HepG2 (cell line): ENCODE data around the gene PUS3. TPM values are rescaled to one million over a fixed set of nuclear protein-coding genes. Genes with fewer than 3 reads are reported as not detected.

Experiments
- ATAC-seq: fragments of 200-7000 bp; cut with Tn5 transposase; 3 replicates; pipeline ENCODE4 v1.9.1; 2020; ENCODE audit warnings: mild to moderate bottlenecking, moderate library complexity
- BruUV-seq: library from RNA; stranded (reverse); fragments of 400-500 nt; replicated peaks from 2 replicates; lab custom pipeline; 2021; lab: Mats Ljungman, UMichigan
- CTCF ChIA-PET: fragments of 300-600 bp; formaldehyde crosslinking; extraction: SDS; loops from one replicate; lab custom pipeline; 2021; ENCODE audit warnings: low total read pairs, inconsistent platforms, low intra/inter-chr PET ratio; lab: Yijun Ruan, JAX
- POLR2A ChIA-PET: fragments of 350-600 bp; sonication (Branson Sonifier 250); formaldehyde crosslinking; loops from one replicate; lab custom pipeline; 2020; ENCODE audit warnings: antibody characterized with exemption, inconsistent platforms; lab: Yijun Ruan, JAX
- DNase-seq: peaks from one replicate; pipeline ENCODE4 v3.0.0-alpha.2; 2015; ENCODE audit warnings: low spot score
- FAIRE-seq: peaks from 3 replicates; lab custom pipeline; 2011; peaks lifted over from hg19 to GRCh38; lab: Jason Lieb, UNC
- H2AFZ ChIP-seq: one replicate; pipeline ENCODE4 v1.6.1; 2011; ENCODE audit warnings: low read length, inconsistent platforms
- H3K27ac ChIP-seq: fragments of 300-600 bp; 3 replicates; pipeline ENCODE4 v1.8.0; 2011; ENCODE audit warnings: mixed run types, mild to moderate bottlenecking, mixed read lengths, low read length, inconsistent platforms; ENCODE audit not compliant: insufficient read depth; ENCODE audit errors: extremely low read length
- H3K27me3 ChIP-seq, 2 experiments: fragments of 200-600 bp in 1 of 2; 2 replicates in 1 of 2; 3 replicates in 1 of 2; pipeline versions ENCODE4 v1.6.0 to v1.8.0; 2011; ENCODE audit warnings: low read length in 2 of 2, mild to moderate bottlenecking in 2 of 2, moderate library complexity in 2 of 2, inconsistent platforms in 1 of 2; ENCODE audit not compliant: insufficient read depth in 2 of 2, control insufficient read depth in 1 of 2
- H3K36me3 ChIP-seq, 2 experiments: fragments of 200-600 bp in 1 of 2; replicated peaks in 1 of 2; 2 replicates in 1 of 2; 3 replicates in 1 of 2; pipeline versions ENCODE4 v1.5.1 to v1.8.0; 2011; ENCODE audit warnings: low read length in 2 of 2, inconsistent platforms in 1 of 2; ENCODE audit not compliant: insufficient read depth in 2 of 2, control insufficient read depth in 1 of 2
- H3K4me1 ChIP-seq: 2 replicates; pipeline ENCODE4 v1.5.1; 2012; ENCODE audit warnings: low read length, inconsistent platforms; ENCODE audit not compliant: insufficient read depth
- H3K4me2 ChIP-seq: 2 replicates; pipeline ENCODE4 v1.6.0; 2011; ENCODE audit warnings: low read depth, low read length, inconsistent platforms
- H3K4me3 ChIP-seq, 3 experiments: fragments of 200-600 bp in 1 of 3; sonication (generic), shearing (Covaris generic) in 1 of 3; replicated peaks in 1 of 3; 2 replicates each; pipeline ENCODE4 v1.5.1; 2011 to 2016; ENCODE audit warnings: low read length in 3 of 3, inconsistent platforms in 2 of 3, low read depth in 2 of 3, mild to moderate bottlenecking in 2 of 3, control low read depth in 1 of 3, mixed read lengths in 1 of 3; ENCODE audit not compliant: insufficient read depth in 1 of 3
- H3K79me2 ChIP-seq: one replicate; pipeline ENCODE4 v1.6.1; 2011; ENCODE audit warnings: low read length, inconsistent platforms; ENCODE audit not compliant: insufficient read depth
- H3K9ac ChIP-seq: 2 replicates; pipeline ENCODE4 v1.6.0; 2011; ENCODE audit warnings: mild to moderate bottlenecking, low read depth, low read length, inconsistent platforms; ENCODE audit not compliant: insufficient read depth
- H3K9me3 ChIP-seq: 2 replicates; pipeline ENCODE4 v1.5.1; 2012; ENCODE audit warnings: mild to moderate bottlenecking, low read length
- H4K20me1 ChIP-seq: 2 replicates; pipeline ENCODE4 v1.6.0; 2011; ENCODE audit warnings: inconsistent platforms, mild to moderate bottlenecking, low read length, moderate library complexity; ENCODE audit not compliant: insufficient read depth
- CEBPB ChIP-seq: IDR thresholded peaks from 2 replicates; pipeline ENCODE4 v1.6.1; 2011; ENCODE audit warnings: low read depth, low read length, improper control_type of control experiment, borderline replicate concordance
- CEBPG ChIP-seq: IDR thresholded peaks from 2 replicates; pipeline ENCODE4 v1.6.1; 2016
- ESRRA ChIP-seq: sonication (generic); formaldehyde crosslinking; IDR thresholded peaks from 2 replicates; pipeline ENCODE4 v1.5.1; 2020; ENCODE audit warnings: mild to moderate bottlenecking, low read depth, missing genetic modification reagents
- NFATC3 ChIP-seq: sonication (generic); formaldehyde crosslinking; IDR thresholded peaks from 2 replicates; pipeline ENCODE4 v1.5.1; 2020; ENCODE audit warnings: mild to moderate bottlenecking, missing genetic modification reagents
- RXRA ChIP-seq: sonication (generic); formaldehyde crosslinking; IDR thresholded peaks from 2 replicates; pipeline ENCODE4 v1.5.1; 2020; ENCODE audit warnings: missing genetic modification reagents
- YEATS4 ChIP-seq: sonication (generic); formaldehyde crosslinking; IDR thresholded peaks from 2 replicates; pipeline ENCODE4 v1.4.0; 2020; ENCODE audit warnings: missing genetic modification reagents, borderline replicate concordance
- ZMAT3 ChIP-seq: sonication (generic); formaldehyde crosslinking; conservative IDR thresholded peaks from 2 replicates; pipeline ENCODE4 v1.7.0; 2021; ENCODE audit warnings: missing genetic modification reagents
- ZNF577 ChIP-seq: sonication (generic); formaldehyde crosslinking; IDR thresholded peaks from 2 replicates; pipeline ENCODE4 v1.4.0; 2020; ENCODE audit warnings: mild to moderate bottlenecking, low read depth, missing genetic modification reagents, borderline replicate concordance
- WGBS: methylation state at CpG from one replicate; pipeline ENCODE4 v1.1.6; 2017; ENCODE audit warnings: low lambda C conversion rate; 5-methylcytosine and 5-hydroxymethylcytosine counted together
- in situ Hi-C: cut with HindIII; loops from 2 replicates; pipeline ENCODE4 v1.10.0; 2017; ENCODE audit warnings: low pct_unique_long_range_greater_than_20kb; ENCODE audit not compliant: extremely low pct_ligation_motif_present
- intact Hi-C: fragments of 100-400 bp; cut with micrococcal nuclease; formaldehyde crosslinking; loops from one replicate; pipeline ENCODE4 v1.10.0; 2022; ENCODE audit not compliant: unreplicated experiment
- polyA plus RNA-seq, 8 experiments: library from polyadenylated mRNA; depleted of rRNA in 3 of 8; stranded (reverse) in 7 of 8; unstranded in 1 of 8; fragments of >200 nt; fragmentation: Illumina TruSeq in 4 of 8; extraction: Trizol in 4 of 8; gene quantifications; 2 replicates each; pipeline versions ENCODE4 v1.2.1 to v1.2.3, GENCODE V29; 2011 to 2016; ENCODE audit warnings: low read depth in 4 of 8, missing spikeins in 1 of 8, mixed read lengths in 1 of 8; ENCODE audit not compliant: insufficient read depth in 1 of 8
- total RNA-seq, 5 experiments: library from RNA; depleted of rRNA; stranded (reverse); fragments of >200 nt; fragmentation: Illumina TruSeq; extraction: Trizol; gene quantifications; 2 replicates each; pipeline ENCODE4 v1.2.3, GENCODE V29; 2016; ENCODE audit warnings: low read depth in 1 of 5

The PUS3 gene
- total and polyA plus RNA-seq, 2 of the 13 experiments (the other 11 are each of a cell fraction or from before 2014, with no cell fraction given) = 6.0 to 18.2 TPM

- peak; percentile 59; the same call in 1 of the 2 replicates for TF ChIP-seq CEBPB
- peak; percentile 61 for TF ChIP-seq CEBPG (CRISPR knock-in tag)
- TF ChIP-seq YEATS4 (CRISPR knock-in tag) = no peak
- TF ChIP-seq ZNF577 = no peak
- no peak for TF ChIP-seq RXRA
Observed at GRCh38 chr11:125929445-125930075, 26.6 kb upstream of the PUS3 start (continued).

DNA sequence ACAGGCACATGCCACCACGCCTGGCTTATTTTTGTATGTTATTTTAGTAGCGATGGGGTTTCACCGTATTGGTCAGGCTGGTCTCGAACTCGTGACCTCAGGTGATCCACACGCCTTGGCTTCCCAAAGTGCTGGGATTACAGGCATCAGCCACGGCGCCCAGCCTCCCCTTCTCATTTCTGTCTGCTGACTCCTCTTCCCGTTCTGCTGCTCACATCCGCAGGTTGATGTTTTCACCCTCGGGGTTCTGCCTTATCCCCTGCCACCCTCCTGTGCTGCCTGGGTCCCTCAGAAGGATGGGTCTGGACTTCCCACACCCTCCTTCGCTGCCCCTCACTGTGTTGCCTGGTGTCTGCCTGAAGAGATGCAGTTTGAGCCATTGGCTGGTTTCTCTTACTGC is 23.7 kb upstream of the PUS3 start:
- H3K36me3 ChIP-seq = no peaks in the 10 kb centered on the region
- WGBS = 79% methylated on average over 12 of the region's 12 CpGs
- BruUV-seq = no TSS peak
- no peak overlapping the region for H2AFZ ChIP-seq
- peaks cover 53% of the 10 kb centered on the region for H3K4me1 ChIP-seq
- no peak overlapping the region for H3K27ac ChIP-seq
- no peak for ATAC-seq
- FAIRE-seq = no peak
- no peaks in the 10 kb centered on the region for H3K9me3 ChIP-seq
- intact Hi-C loops = no loop called here
- H3K4me3 ChIP-seq = no peak overlapping the region
- H4K20me1 ChIP-seq = no peaks in the 10 kb centered on the region
- no peak for DNase-seq
- no peak overlapping the region for H3K4me2 ChIP-seq
- CTCF ChIA-PET = no interaction called here
- no peaks in the 10 kb centered on the region for H3K79me2 ChIP-seq
- no peak overlapping the region for H3K9ac ChIP-seq
- POLR2A ChIA-PET = no interaction called here
- TF ChIP-seq ESRRA (CRISPR knock-in tag) (no peak), ZMAT3 (CRISPR knock-in tag) (no peak), NFATC3 (no peak)
- in situ Hi-C loops = no loop called here
- no peaks in the 10 kb centered on the region for H3K27me3 ChIP-seq
